A673 (cell line): ENCODE data around the gene PRPF38B.

Experiments
- EZH2 ChIP-seq: fragments of 200-600 bp; sonication (generic); IDR thresholded peaks from 2 replicates; pipeline ENCODE4 v1.6.1; 2017; ENCODE audit warnings: borderline replicate concordance, low read depth, mild to moderate bottlenecking, mixed read lengths, antibody characterized with exemption, low read length; ENCODE audit not compliant: poor library complexity, severe bottlenecking
- TF ChIP-seq, protein P1 (sequence below): fragments of 300-800, 200-600 bp; sonication (generic); conservative IDR thresholded peaks from 2 replicates; pipeline ENCODE4 v1.5.1; 2017; ENCODE audit warnings: low read depth, mild to moderate bottlenecking, antibody characterized with exemption, low read length, moderate library complexity, mixed read lengths

DNA sequence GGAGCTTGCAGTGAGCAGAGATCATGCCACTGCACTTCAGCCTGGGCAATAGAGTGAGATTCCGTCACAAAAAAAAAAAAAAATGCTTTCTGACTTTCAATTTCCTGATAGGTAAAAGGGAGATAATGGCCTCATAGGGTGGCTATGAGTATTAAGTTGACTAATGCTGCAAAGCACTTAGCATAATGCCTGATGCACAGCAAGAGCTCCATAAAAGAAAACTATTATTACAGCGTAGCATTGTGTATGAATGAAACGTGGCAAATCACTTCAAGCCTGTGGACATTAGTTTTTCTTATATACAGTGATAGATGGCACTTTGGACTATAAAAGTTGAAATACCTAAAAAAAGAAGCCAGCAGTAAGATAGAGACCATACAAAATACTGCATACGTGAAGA, 37.4 kb downstream of the PRPF38B start:
- TF ChIP-seq, protein P1, sequence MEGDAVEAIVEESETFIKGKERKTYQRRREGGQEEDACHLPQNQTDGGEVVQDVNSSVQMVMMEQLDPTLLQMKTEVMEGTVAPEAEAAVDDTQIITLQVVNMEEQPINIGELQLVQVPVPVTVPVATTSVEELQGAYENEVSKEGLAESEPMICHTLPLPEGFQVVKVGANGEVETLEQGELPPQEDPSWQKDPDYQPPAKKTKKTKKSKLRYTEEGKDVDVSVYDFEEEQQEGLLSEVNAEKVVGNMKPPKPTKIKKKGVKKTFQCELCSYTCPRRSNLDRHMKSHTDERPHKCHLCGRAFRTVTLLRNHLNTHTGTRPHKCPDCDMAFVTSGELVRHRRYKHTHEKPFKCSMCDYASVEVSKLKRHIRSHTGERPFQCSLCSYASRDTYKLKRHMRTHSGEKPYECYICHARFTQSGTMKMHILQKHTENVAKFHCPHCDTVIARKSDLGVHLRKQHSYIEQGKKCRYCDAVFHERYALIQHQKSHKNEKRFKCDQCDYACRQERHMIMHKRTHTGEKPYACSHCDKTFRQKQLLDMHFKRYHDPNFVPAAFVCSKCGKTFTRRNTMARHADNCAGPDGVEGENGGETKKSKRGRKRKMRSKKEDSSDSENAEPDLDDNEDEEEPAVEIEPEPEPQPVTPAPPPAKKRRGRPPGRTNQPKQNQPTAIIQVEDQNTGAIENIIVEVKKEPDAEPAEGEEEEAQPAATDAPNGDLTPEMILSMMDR, result no peak
- no peak for TF ChIP-seq EZH2
